A549 treated with Hydrocortisone at 1 μM for 4 hours (cell line): Measurements from ENCODE around the gene ATP6V0E2. TPM values are rescaled to one million over a fixed set of nuclear protein-coding genes. Genes with fewer than 3 reads are reported as not detected.

Experiments
- total RNA-seq: library from RNA; stranded (reverse); fragments of 200-300 nt; extraction: Qiagen RNA extraction; gene quantifications from 5 replicates; pipeline ENCODE4 v1.2.3, GENCODE V29; 2022

The ATP6V0E2 gene
- 54.5 to 61.2 TPM (median 58.8 TPM) in 5 replicates for total RNA-seq

GRCh38 chr7:149873074-149873969 lies at the start of gene ATP6V0E2:
ATP6V0E2 (plus strand) TSS chr7:149873969; CDS start chr7:149874066, 97 bp downstream.

GRCh38 chr7:149838224-149838991 lies 35.4 kb upstream of the ATP6V0E2 start, which contains the start of gene ZNF862:
ZNF862 (plus strand) TSS chr7:149838375; CDS start chr7:149838612, 237 bp downstream.

Other genes with a start within 250 kb of the ATP6V0E2 start
- 1.0 to 1.5 TPM (median 1.3 TPM) in 5 replicates for gene ZNF467, start 100.4 kb upstream of the ATP6V0E2 start, total RNA-seq
- 2.3 to 3.4 TPM (median 2.7 TPM) in 5 replicates for gene ZNF862, start 35.6 kb upstream of the ATP6V0E2 start, total RNA-seq